ENCODE results near the gene RHPN2.

DNA sequence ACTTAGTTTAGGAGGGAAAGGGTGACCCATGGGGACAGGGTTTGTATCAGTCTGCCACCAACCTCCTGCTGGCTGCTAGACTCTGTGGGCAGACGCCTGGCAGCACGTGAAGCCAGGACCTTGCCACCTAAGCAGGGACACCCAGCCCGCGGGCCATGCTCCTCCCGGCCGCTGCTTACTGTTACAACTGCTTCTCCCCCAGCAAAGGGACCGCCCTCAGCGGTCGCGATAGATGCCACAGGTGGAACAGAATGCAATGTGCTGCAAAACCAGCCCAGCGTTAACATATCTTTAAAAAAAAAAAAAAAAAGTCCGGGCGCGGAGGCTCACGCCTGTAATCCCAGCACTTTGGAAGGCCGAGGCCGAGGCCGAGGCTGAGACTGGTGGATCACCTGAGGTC lies 1.9 kb upstream of the RHPN2 start:
- TF ChIP-seq TCF4 (CRISPR knock-in tag; IDR thresholded peaks at IDR 0.05; ENCODE audit: borderline replicate concordance), result no peak
- TF ChIP-seq, protein P1, sequence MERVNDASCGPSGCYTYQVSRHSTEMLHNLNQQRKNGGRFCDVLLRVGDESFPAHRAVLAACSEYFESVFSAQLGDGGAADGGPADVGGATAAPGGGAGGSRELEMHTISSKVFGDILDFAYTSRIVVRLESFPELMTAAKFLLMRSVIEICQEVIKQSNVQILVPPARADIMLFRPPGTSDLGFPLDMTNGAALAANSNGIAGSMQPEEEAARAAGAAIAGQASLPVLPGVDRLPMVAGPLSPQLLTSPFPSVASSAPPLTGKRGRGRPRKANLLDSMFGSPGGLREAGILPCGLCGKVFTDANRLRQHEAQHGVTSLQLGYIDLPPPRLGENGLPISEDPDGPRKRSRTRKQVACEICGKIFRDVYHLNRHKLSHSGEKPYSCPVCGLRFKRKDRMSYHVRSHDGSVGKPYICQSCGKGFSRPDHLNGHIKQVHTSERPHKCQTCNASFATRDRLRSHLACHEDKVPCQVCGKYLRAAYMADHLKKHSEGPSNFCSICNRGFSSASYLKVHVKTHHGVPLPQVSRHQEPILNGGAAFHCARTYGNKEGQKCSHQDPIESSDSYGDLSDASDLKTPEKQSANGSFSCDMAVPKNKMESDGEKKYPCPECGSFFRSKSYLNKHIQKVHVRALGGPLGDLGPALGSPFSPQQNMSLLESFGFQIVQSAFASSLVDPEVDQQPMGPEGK (CRISPR knock-in tag; IDR thresholded peaks at IDR 0.05; ENCODE audit: borderline replicate concordance), result no peak
- TF ChIP-seq ZFP30 (CRISPR knock-in tag; IDR thresholded peaks at IDR 0.05), result no peak
- TF ChIP-seq OSR1 (CRISPR knock-in tag; IDR thresholded peaks at IDR 0.05), result no peak
- TF ChIP-seq, protein P2, sequence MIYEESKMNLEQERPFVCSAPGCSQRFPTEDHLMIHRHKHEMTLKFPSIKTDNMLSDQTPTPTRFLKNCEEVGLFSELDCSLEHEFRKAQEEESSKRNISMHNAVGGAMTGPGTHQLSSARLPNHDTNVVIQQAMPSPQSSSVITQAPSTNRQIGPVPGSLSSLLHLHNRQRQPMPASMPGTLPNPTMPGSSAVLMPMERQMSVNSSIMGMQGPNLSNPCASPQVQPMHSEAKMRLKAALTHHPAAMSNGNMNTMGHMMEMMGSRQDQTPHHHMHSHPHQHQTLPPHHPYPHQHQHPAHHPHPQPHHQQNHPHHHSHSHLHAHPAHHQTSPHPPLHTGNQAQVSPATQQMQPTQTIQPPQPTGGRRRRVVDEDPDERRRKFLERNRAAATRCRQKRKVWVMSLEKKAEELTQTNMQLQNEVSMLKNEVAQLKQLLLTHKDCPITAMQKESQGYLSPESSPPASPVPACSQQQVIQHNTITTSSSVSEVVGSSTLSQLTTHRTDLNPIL (CRISPR knock-in tag; IDR thresholded peaks at IDR 0.05; ENCODE audit: low read depth), result no peak
- TF ChIP-seq BACH2 (CRISPR knock-in tag; IDR thresholded peaks at IDR 0.05; ENCODE audit: borderline replicate concordance), result no peak
- TF ChIP-seq, protein P3, sequence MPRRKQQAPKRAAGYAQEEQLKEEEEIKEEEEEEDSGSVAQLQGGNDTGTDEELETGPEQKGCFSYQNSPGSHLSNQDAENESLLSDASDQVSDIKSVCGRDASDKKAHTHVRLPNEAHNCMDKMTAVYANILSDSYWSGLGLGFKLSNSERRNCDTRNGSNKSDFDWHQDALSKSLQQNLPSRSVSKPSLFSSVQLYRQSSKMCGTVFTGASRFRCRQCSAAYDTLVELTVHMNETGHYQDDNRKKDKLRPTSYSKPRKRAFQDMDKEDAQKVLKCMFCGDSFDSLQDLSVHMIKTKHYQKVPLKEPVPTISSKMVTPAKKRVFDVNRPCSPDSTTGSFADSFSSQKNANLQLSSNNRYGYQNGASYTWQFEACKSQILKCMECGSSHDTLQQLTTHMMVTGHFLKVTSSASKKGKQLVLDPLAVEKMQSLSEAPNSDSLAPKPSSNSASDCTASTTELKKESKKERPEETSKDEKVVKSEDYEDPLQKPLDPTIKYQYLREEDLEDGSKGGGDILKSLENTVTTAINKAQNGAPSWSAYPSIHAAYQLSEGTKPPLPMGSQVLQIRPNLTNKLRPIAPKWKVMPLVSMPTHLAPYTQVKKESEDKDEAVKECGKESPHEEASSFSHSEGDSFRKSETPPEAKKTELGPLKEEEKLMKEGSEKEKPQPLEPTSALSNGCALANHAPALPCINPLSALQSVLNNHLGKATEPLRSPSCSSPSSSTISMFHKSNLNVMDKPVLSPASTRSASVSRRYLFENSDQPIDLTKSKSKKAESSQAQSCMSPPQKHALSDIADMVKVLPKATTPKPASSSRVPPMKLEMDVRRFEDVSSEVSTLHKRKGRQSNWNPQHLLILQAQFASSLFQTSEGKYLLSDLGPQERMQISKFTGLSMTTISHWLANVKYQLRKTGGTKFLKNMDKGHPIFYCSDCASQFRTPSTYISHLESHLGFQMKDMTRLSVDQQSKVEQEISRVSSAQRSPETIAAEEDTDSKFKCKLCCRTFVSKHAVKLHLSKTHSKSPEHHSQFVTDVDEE (CRISPR knock-in tag; IDR thresholded peaks at IDR 0.05), result no peak

All from SK-N-SH treated with all-trans-retinoic acid at 6 μM for 48 hours (cell line).